GM19463 (cell line): Measurements from ENCODE around the gene UCMA.
"Not testable (repeated sequence)": the region's sequence is repeated elsewhere in the genome, so short reads cannot be mapped to it uniquely, and the experiment has no call there.

Experiments used
- ATAC-seq: cut with Tn5 transposase; IDR thresholded peaks from one replicate; pipeline ENCODE4 v1.9.1; 2021; ENCODE audit warnings: mild to moderate bottlenecking, moderate library complexity; ENCODE audit not compliant: unreplicated experiment

The UCMA gene

DNA sequence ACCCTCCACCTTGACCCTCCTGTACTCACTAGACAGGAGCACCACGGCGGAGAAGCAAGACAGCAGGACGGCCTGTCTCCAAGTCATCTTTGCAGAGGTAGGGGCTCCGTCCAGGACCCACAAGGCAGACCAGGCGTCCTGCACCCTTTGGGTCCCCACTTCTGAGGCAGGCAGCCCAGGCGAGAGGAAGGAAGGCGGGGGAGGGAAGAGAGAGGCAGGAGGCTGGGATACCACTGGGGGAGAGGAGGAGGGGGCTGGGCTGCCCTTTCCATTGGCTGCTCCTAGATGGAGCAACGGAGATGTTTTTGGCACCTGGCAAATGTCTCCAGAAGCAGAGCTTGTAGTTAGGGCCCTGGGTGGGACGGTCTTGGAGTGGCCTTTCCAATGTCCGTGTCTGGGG is at the start of gene UCMA:
TSS of gene UCMA (minus strand) at position 203 of the 400 bp plus-strand sequence. CDS start at position 87, 116 bp downstream.
- no peak for ATAC-seq

DNA sequence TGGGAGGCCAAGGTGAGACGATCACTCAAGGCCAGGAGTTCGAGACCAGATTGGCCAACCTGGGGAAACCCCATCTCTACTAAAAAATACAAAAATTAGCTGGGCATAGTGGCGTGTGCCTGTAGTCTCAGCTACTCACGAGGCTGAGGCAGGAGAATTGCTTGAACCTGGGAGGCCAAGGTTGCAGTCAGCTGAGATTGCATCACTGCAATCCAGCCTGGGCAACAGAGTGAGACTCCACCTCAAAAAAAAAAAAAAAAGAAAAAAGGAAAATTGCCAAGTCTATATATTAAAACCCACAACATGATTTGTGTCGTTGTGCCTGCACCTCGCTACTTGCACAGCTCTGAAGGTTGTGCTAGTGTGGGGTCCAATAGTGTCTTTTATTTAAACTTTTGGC is 48.2 kb upstream of the UCMA start:
- not testable (repeated sequence) for ATAC-seq

GRCh38 chr10:13276749-13277365 is 42.7 kb upstream of the UCMA start:
- no peak for ATAC-seq

GRCh38 chr10:13276146-13276545 is 42.0 kb upstream of the UCMA start:
- ATAC-seq = not testable (repeated sequence)

DNA sequence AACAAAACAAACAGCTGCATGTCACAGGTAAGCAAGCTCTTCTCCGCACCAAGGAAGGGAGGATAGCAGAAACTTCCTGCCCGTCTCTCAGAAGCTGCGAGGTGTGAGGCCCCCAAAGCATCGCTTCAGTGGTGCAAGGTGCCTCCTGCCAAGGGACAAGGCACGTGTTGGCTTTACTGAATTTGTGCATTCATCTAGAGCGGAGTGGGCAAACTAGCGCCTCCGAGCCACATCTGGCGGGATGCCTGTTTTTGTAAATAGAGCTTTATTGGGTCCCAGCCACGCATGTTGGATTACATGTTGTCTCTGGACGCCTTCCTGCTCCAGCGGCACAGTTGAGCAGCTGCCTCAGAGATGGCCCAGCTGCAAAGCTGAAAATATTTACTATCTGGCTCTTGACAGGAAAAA is 38.0 kb upstream of the UCMA start:
- ATAC-seq = no peak

DNA sequence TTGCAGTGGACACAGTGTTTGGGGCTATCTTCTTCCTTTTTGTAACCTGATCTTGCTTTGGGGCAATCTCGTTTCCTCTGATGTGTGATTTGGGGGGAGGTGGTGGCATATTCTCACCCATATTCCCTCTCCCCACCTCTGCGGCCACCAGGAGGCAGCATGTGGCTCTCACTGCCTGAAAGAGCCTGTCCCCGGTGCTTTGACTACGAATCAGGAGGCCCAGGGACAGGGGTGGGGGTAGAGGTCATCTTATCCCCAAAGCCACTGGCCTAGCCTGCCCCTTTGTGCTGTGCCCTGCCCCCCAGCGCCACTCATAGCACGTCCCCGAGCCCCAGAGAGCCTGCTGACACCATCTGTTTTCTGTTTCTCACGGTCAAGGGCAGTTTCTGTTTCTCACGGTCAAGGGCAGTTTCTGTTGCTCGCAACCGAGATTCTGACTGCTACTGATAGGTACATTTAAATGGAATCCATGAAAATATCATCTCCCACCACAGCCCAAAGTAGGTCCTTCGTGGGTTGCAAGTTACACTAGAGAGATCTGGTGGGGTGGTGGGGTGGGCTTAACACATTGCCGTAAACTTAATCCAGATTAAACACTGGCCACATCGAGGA is 37.5 kb upstream of the UCMA start:
- ATAC-seq = no peak

DNA sequence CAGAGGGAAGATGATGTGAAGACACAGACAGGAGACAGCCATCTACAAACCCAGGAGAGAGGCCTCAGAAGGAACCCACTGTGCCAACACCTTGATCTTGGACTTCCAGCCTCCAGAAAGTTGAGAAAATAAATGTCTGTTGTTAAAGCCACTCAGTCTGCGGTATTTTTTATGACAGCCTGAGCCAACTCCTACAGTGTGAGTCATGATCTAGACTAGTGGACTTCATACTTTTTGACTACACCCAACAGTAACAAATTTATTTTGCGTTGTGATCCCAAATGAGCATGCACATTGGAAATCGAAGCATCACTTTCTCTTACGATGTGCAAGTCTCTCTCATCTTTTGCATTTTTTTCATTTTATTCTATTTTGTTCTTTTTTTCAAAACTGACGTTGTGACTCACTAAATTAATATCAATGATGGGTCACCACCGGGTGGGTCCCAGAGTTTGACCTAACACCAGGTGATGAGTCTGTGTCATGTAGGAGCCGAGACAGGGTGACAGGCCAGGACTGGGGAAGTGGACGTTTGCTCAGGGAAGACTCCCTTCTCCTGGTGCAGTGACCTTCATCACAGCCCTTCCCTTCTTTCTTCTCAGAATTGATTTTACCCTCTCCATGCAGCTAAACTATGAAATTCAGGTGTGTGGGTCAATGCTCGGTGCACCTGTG is 36.8 kb upstream of the UCMA start:
- no peak for ATAC-seq

DNA sequence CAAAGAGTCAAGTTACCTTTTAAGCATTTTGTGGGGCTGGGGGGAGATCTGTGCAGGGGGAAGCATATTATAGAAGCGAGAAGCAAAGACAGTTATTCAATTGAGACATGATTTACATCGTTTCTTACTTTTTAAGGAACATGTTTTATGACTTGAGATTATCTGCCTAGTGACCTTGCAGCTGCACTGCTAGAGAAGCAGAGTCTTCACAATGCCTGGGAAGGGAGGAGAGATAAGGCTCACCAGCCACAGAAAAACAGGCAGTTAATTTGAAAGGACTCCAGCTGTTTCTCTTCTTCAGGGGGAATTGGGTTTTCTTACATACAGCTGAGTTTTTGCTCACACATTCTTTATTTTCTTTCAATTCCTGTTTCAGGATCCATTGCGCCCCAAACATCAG is 34.7 kb upstream of the UCMA start:
- no peak for ATAC-seq

DNA sequence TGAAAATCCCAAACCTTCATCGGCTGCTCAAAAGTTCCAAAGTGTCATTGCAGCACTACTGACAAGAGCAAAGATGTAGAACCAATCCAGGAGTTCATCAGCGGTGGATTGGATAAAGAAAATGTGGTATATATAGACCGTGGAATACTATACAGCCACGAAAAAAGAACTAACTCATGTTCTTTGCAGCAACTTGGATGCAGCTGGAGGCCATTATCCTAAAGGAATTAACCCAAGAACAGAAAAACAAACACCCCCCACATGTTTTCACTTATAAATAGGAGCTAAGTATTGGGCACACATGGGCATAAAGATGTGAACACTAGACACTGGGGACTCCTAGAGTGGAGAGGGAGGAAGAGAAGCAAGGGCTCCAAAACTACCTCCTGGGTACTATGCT is 34.1 kb upstream of the UCMA start:
- ATAC-seq = no peak

- no peak for ATAC-seq
These were observed 29.4 kb upstream of the UCMA start for GRCh38 chr10:13263591-13263990.

- no peak for ATAC-seq
These were observed 28.3 kb upstream of the UCMA start for GRCh38 chr10:13262433-13262832.

DNA sequence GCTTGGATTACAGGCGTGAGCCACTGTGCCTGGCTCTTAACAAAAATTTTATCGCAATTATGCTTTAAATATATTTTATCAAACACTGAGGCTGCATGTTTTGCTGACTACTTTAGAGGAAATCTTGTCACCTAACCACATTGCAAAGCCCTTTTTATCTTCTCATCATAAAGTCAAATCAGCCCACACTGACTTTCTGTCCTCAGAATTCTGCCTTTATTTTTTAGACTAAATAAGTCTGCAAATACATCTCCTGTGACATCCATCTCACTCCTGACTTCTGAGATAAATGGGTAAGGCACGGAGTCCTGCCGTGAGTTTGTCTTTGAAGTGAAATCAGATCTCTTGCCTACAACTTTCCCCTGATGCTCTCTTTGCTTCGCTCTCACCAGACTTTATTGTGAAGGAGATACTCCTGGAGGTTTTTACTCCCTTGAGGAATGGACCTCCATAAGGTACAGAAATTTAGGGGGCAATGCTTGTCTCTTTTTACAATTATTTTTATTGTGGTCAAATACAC is 23.5 kb upstream of the UCMA start:
- no peak for ATAC-seq

- no peak for ATAC-seq
These were observed 22.5 kb upstream of the UCMA start for GRCh38 chr10:13256627-13257026.

GRCh38 chr10:13253726-13254125 is 19.6 kb upstream of the UCMA start:
- no peak for ATAC-seq

DNA sequence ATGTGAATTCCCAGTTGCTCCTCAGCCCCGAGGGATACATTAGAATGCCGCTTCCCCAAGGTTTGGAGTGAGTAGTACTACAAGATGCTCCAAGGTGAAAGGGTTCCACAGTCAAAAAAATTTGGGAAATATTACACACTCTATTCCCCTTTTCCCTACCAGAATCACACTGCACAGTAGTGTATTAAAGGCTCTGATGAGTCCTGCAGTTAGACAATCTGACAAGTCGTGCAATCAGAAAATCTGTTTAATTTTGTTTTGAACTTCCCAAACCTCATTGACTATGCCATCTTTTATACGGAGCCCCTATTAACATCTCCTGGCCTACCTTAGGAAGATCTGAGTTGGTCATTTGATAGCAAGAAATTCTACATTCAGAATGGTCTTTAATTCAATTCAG is 13.6 kb upstream of the UCMA start:
- no peak for ATAC-seq

DNA sequence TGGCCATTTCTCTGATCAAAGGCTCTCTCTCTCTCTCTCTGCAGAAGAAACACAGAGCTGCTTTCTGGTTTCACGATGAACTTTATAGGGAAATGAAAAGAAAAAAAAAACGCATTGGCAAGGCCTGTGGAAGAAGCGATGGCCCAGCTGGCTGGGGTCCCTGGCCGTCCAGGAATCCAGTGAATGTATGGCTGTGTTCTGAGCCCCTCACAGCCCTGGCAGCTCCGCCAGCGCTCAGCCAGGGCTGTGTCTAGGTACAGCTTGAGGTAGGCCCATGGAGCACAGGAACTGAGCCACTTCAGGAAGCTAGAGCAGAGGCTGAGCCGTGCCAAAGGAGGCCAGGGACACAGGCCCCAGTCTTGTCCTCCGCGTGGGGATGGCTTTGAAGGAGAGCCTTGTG is 13.1 kb upstream of the UCMA start:
- ATAC-seq = no peak

- ATAC-seq = not testable (repeated sequence)
These were observed 8.1 kb upstream of the UCMA start for GRCh38 chr10:13242260-13242659.

DNA sequence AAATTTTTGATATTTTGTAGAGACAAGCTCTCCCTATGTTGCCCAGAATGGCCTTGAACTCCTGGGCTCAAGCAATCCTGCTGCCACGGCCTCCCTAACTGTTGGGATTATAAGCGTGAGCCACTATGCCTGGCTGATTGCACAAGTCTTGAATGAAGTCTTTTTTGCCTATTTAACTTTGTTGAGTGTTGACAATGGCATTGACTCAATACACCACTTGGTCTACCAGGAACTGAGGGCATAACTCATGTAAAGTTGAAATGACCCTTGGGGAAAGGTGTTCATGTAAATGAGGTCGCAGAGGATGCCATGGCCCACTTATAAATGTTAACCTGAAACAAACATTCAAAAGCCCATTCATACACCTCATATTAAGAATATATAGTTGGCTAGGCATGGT is 7.4 kb upstream of the UCMA start:
- ATAC-seq = no peak

GRCh38 chr10:13239923-13240322 is 5.7 kb upstream of the UCMA start:
- ATAC-seq = no peak

DNA sequence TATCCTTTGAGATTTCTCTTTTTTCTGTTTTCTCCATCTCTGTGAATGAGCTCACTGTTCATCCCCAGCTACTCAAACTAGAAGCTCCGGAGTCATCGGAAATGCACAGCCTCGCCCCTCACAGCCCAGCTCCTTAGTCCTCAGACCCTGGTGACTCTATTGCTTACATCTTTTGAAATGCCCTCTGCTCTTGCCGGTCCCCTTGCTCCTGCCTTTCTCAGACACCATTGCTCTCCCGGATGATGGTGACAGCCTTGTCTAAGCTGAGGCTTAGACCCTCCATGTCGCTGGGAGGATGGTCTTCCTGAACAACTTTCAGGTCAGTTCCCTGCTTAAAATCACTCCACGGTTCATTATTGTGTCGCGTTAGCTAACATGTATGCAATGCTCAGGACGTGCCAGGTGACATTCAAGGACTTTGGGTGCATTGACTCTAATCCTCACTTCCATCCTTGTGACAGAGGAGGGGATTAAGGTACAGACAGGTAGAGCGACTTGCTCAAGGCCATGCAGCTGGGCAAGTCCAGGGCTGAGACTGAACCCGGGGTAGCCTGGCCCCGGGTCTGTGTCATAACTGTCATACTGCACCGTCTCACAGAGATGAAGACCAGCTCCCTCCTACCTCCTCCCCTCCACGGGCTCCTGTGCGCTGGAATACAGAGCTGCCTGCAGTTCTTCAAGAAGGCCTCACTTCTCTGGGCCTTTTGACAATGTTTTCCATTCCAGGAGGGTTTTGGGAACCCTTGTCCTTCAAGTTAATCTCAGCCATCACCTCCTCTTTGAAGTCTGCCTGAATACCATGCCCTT is 4.3 kb upstream of the UCMA start:
- no peak for ATAC-seq

DNA sequence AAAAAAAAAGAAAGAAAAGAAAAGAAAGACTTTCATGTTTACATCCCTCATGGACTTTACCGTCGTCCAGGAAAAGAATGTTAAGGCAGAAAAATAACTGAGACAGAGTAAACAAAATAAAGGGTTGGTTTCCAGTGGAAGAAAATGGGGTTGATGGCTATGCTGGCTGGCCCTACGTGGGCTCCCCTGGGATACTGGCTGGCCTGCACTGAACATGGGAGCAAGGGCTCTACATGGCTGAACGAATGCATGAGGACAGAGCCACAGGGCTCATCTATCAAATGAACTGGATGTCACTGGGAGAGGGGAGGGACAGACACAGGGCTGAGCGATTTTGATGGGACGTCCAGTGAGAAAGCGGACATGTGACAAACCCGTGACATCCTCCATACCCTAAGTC is 2.5 kb upstream of the UCMA start:
- no peak for ATAC-seq
